ENCODE measurements around the gene SAT2. TPM values are rescaled to one million over a fixed set of nuclear protein-coding genes. Genes with fewer than 3 reads are reported as not detected.

The SAT2 gene
- total and polyA plus RNA-seq, 10 of the 15 experiments (the other 5 are each of a cell fraction or from before 2014, with no cell fraction given), result 14.6 to 44.0 (median 27.9) TPM

GRCh38 chr17:7579001-7579833, 48.4 kb downstream of the SAT2 start, which contains the start of gene CD68 (continued):
- TF ChIP-seq ZBTB4 (CRISPR knock-in tag; IDR thresholded peaks at IDR 0.05) (peak; percentile 73; the same call in 1 of the 2 replicates), RELB (IDR thresholded peaks at IDR 0.05; ENCODE audit: low read depth) (peak; percentile 73), TBL1XR1 (IDR thresholded peaks at IDR 0.05; ENCODE audit: low read depth, low read length) (0 out of 2 replicates have a peak, but pooled peaks have one; percentile 6), ESRRA (IDR thresholded peaks at IDR 0.05; ENCODE audit: low read length) (peak; percentile 74; the same call in 1 of the 2 replicates), CBX5 (IDR thresholded peaks at IDR 0.05; ENCODE audit: low read depth) (0 out of 2 replicates have a peak, but pooled peaks have one; percentile 32), EED (IDR thresholded peaks at IDR 0.05; ENCODE audit: low read depth) (peak; percentile 78), MTA2 (IDR thresholded peaks at IDR 0.05; ENCODE audit: low read depth) (peak; percentile 78), NFYA (IDR thresholded peaks at IDR 0.05; ENCODE audit: borderline replicate concordance, low read depth, low read length) (no peak), POLR2AphosphoS5 (IDR thresholded peaks at IDR 0.05; ENCODE audit: low read length) (peak; percentile 96), IKZF2 (IDR thresholded peaks at IDR 0.05) (peak; percentile 68 to 76; a peak in 3 of 4 replicates), BMI1 (IDR thresholded peaks at IDR 0.05; ENCODE audit: borderline replicate concordance) (peak; percentile 65), HDAC6 (IDR thresholded peaks at IDR 0.05; ENCODE audit: unreplicated experiment) (peak; percentile 5)
- TF ChIP-seq, protein P1, sequence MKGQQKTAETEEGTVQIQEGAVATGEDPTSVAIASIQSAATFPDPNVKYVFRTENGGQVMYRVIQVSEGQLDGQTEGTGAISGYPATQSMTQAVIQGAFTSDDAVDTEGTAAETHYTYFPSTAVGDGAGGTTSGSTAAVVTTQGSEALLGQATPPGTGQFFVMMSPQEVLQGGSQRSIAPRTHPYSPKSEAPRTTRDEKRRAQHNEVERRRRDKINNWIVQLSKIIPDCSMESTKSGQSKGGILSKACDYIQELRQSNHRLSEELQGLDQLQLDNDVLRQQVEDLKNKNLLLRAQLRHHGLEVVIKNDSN (IDR thresholded peaks at IDR 0.05; ENCODE audit: borderline replicate concordance, extremely low read length, insufficient read depth, low read depth, low read length), result peak; percentile 1
- TF ChIP-seq, protein P2, sequence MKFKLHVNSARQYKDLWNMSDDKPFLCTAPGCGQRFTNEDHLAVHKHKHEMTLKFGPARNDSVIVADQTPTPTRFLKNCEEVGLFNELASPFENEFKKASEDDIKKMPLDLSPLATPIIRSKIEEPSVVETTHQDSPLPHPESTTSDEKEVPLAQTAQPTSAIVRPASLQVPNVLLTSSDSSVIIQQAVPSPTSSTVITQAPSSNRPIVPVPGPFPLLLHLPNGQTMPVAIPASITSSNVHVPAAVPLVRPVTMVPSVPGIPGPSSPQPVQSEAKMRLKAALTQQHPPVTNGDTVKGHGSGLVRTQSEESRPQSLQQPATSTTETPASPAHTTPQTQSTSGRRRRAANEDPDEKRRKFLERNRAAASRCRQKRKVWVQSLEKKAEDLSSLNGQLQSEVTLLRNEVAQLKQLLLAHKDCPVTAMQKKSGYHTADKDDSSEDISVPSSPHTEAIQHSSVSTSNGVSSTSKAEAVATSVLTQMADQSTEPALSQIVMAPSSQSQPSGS (IDR thresholded peaks at IDR 0.05; ENCODE audit: low read length), result peak; percentile 90

Data from GM12878 (cell line).